ENCODE measurements around the gene C16orf92.
A peak's percentile ranks its signal among the peaks of the same experiment; 100 is the strongest.

DNA sequence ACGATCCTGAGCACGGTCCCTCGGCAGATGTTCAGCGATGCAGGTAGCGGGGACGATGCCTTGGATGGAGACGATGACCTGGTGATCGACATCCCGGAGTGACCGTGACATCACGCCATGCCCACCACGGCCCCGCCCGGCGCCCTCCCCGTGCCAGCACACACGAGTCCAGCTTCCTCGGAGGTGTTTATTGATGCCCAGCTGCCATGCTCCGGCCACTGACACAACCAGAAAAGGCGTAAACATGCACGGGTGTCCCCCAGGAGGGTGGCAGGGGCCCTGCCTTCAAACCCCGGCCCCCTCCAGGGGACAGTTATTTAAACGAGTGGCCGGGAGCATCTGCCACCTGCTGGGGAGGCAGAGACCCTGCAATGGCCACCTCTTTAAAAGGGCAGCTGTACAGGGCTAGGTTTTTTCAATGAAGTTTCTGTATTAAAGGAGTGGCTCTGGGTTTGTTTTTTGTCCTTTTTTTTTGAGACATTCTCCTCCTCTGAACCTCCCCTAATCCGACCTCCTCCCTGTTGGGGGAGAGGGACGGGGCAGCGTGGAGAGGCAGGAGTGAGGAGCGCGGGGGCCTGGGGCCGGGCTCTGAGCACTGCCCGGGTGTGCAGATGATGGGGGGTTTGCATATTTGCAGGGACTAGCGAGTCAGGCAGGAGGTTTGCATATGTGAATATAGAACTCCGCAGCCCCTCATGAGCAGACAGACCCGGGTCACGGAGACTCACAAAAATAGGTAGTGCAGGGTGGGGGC, 17.5 kb upstream of the C16orf92 start:
- TF ChIP-seq, protein P1, sequence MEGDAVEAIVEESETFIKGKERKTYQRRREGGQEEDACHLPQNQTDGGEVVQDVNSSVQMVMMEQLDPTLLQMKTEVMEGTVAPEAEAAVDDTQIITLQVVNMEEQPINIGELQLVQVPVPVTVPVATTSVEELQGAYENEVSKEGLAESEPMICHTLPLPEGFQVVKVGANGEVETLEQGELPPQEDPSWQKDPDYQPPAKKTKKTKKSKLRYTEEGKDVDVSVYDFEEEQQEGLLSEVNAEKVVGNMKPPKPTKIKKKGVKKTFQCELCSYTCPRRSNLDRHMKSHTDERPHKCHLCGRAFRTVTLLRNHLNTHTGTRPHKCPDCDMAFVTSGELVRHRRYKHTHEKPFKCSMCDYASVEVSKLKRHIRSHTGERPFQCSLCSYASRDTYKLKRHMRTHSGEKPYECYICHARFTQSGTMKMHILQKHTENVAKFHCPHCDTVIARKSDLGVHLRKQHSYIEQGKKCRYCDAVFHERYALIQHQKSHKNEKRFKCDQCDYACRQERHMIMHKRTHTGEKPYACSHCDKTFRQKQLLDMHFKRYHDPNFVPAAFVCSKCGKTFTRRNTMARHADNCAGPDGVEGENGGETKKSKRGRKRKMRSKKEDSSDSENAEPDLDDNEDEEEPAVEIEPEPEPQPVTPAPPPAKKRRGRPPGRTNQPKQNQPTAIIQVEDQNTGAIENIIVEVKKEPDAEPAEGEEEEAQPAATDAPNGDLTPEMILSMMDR (conservative IDR thresholded peaks at IDR 0.05), result peak; percentile 85
- TF ChIP-seq ZFX (IDR thresholded peaks at IDR 0.05), result no peak
